Neuronal stem cell (in vitro differentiated cells): ENCODE data around the gene NRG3.

Experiments used
- DNase-seq: peaks from one replicate; pipeline ENCODE4 v3.0.0-alpha.2; 2013; ENCODE audit warnings: low spot score
- H2AFZ ChIP-seq: one replicate; pipeline ENCODE4 v1.6.1; 2013; ENCODE audit warnings: mild to moderate bottlenecking, low read length, inconsistent platforms
- H2AK5ac ChIP-seq: 2 replicates; pipeline ENCODE4 v1.6.1; 2013; ENCODE audit warnings: low read depth, mild to moderate bottlenecking, inconsistent platforms, low read length, moderate library complexity, mixed read lengths
- H2BK120ac ChIP-seq: 2 replicates; pipeline ENCODE4 v1.6.1; 2013; ENCODE audit warnings: low read depth, mild to moderate bottlenecking, inconsistent platforms, low read length, moderate library complexity, mixed read lengths
- H2BK12ac ChIP-seq: one replicate; pipeline ENCODE4 v1.6.1; 2013; ENCODE audit warnings: low read length, inconsistent platforms
- H2BK15ac ChIP-seq: 2 replicates; pipeline ENCODE4 v1.6.1; 2013; ENCODE audit warnings: mild to moderate bottlenecking, low read length, inconsistent platforms, mixed read lengths
- H2BK5ac ChIP-seq: one replicate; pipeline ENCODE4 v1.6.1; 2013; ENCODE audit warnings: inconsistent platforms, mild to moderate bottlenecking, low read length, moderate library complexity
- H3K14ac ChIP-seq: one replicate; pipeline ENCODE4 v1.6.1; 2013; ENCODE audit warnings: low read length, inconsistent platforms
- H3K18ac ChIP-seq: 2 replicates; pipeline ENCODE4 v1.6.1; 2013; ENCODE audit warnings: low read length, inconsistent platforms
- H3K23ac ChIP-seq: 2 replicates; pipeline ENCODE4 v1.6.1; 2013; ENCODE audit warnings: low read depth, mild to moderate bottlenecking, mixed read lengths, low read length, inconsistent platforms; ENCODE audit not compliant: poor library complexity
- H3K27ac ChIP-seq: replicated peaks from 3 replicates; pipeline ENCODE4 v1.5.1; 2013; ENCODE audit warnings: low read length, inconsistent platforms
- H3K27me3 ChIP-seq, 3 experiments: 2 replicates each; pipeline ENCODE4 v1.6.1; 2013; ENCODE audit warnings: low read length in 3 of 3, mild to moderate bottlenecking in 2 of 3, inconsistent platforms in 1 of 3, low read depth in 1 of 3, mixed read lengths in 1 of 3, moderate library complexity in 1 of 3; ENCODE audit not compliant: control insufficient read depth in 3 of 3, insufficient read depth in 3 of 3
- H3K36me3 ChIP-seq, 2 donors: replicated peaks in 1 of 2; 2 replicates each; pipeline ENCODE4 v1.6.1; 2013; ENCODE audit warnings: low read length in 2 of 2; ENCODE audit not compliant: control insufficient read depth in 2 of 2, insufficient read depth in 2 of 2
- H3K4ac ChIP-seq: 2 replicates; pipeline ENCODE4 v1.6.1; 2013; ENCODE audit warnings: inconsistent platforms, mild to moderate bottlenecking, low read length, moderate library complexity
- H3K4me1 ChIP-seq, 2 donors: 1 replicate in 1 of 2; 2 replicates in 1 of 2; pipeline ENCODE4 v1.6.1; 2013; ENCODE audit warnings: low read length in 2 of 2, low read depth in 1 of 2; ENCODE audit not compliant: control insufficient read depth in 2 of 2, insufficient read depth in 1 of 2
- H3K4me2 ChIP-seq: one replicate; pipeline ENCODE4 v1.6.1; 2013; ENCODE audit warnings: mild to moderate bottlenecking, low read length, inconsistent platforms; ENCODE audit not compliant: insufficient read depth, poor library complexity, severe bottlenecking
- H3K4me3 ChIP-seq, 2 donors: 2 replicates each; pipeline ENCODE4 v1.5.1; 2013; ENCODE audit warnings: low read length in 2 of 2, mild to moderate bottlenecking in 2 of 2, inconsistent platforms in 1 of 2, moderate library complexity in 1 of 2
- H3K79me1 ChIP-seq: one replicate; pipeline ENCODE4 v1.6.1; 2013; ENCODE audit warnings: low read depth, mild to moderate bottlenecking, inconsistent platforms, low read length, moderate library complexity
- H3K9ac ChIP-seq: one replicate; pipeline ENCODE4 v1.6.1; 2013; ENCODE audit warnings: mild to moderate bottlenecking, low read depth, low read length, inconsistent platforms; ENCODE audit not compliant: poor library complexity
- H3K9me3 ChIP-seq, 2 donors: replicated peaks in 1 of 2; 2 replicates each; pipeline versions ENCODE3 to v1.6.1; 2013; ENCODE audit warnings: low read length in 2 of 2, mild to moderate bottlenecking in 2 of 2, inconsistent platforms in 1 of 2, low read depth in 1 of 2, mixed read lengths in 1 of 2, moderate library complexity in 1 of 2; ENCODE audit not compliant: control insufficient read depth in 2 of 2, insufficient read depth in 1 of 2
- H4K8ac ChIP-seq: one replicate; pipeline ENCODE4 v1.6.1; 2013; ENCODE audit warnings: low read depth, mild to moderate bottlenecking, inconsistent platforms, low read length, moderate library complexity
- H4K91ac ChIP-seq: one replicate; pipeline ENCODE4 v1.6.1; 2013; ENCODE audit warnings: low read length, low read depth, mild to moderate bottlenecking, inconsistent platforms; ENCODE audit not compliant: poor library complexity
- WGBS, 2 donors: extraction: QIAGEN DNeasy Blood & Tissue Kit; methylation state at CpG; one replicate each; pipeline ENCODE4 v1.1.7; 2013; ENCODE audit warnings: missing lambda C conversion rate in 2 of 2, mixed read lengths in 1 of 2; ENCODE audit not compliant: insufficient read length in 2 of 2, insufficient replicate concordance in 1 of 2; ENCODE audit errors: extremely low coverage in 2 of 2; 5-methylcytosine and 5-hydroxymethylcytosine counted together

The NRG3 gene

GRCh38 chr10:82319074-82319473 lies 444.1 kb downstream of the NRG3 start:
- Histone ChIP-seq H3K18ac (no peak overlapping the region), H2BK15ac (no peak overlapping the region), H2AK5ac (no peak overlapping the region), H4K8ac (no peak overlapping the region), H3K4me1 (peaks cover 6% of the 10 kb centered on the region in 2 donors), H3K9me3 (no peaks in the 10 kb centered on the region), H3K4me3 (no peak overlapping the region), H2BK120ac (no peak overlapping the region), H3K27me3 (no peaks in the 10 kb centered on the region), H3K79me1 (no peaks in the 10 kb centered on the region), H2AFZ (no peak overlapping the region), H2BK12ac (no peak overlapping the region), H3K4ac (no peak overlapping the region), H4K91ac (no peak overlapping the region), H3K23ac (no peak overlapping the region), H3K14ac (no peak overlapping the region), H3K4me2 (no peak overlapping the region), H3K36me3 (no peaks in the 10 kb centered on the region), H2BK5ac (no peak overlapping the region), H3K9ac (no peak overlapping the region), H3K27ac (no peak overlapping the region)
- DNase-seq = no peak
- no CpG with 5 or more reads among the region's 5 CpGs for WGBS, 2 donors

GRCh38 chr10:82319562-82319961 lies 444.6 kb downstream of the NRG3 start:
- Histone ChIP-seq H3K27ac (no peak overlapping the region), H2BK15ac (no peak overlapping the region), H3K4me1 (peaks cover 6% of the 10 kb centered on the region in 2 donors), H2AK5ac (no peak overlapping the region), H3K79me1 (no peaks in the 10 kb centered on the region), H3K36me3 (no peaks in the 10 kb centered on the region), H3K4me2 (no peak overlapping the region), H3K23ac (no peak overlapping the region), H3K9ac (no peak overlapping the region), H3K18ac (no peak overlapping the region), H4K91ac (no peak overlapping the region), H3K4me3 (no peak overlapping the region), H4K8ac (no peak overlapping the region), H3K4ac (no peak overlapping the region), H2BK12ac (no peak overlapping the region), H3K27me3 (no peaks in the 10 kb centered on the region), H3K14ac (no peak overlapping the region), H3K9me3 (no peaks in the 10 kb centered on the region), H2BK5ac (no peak overlapping the region), H2BK120ac (no peak overlapping the region), H2AFZ (no peak overlapping the region)
- WGBS, 2 donors = no CpG with 5 or more reads among the region's 1 CpG
- no peak for DNase-seq

- H3K4me2 ChIP-seq = no peak overlapping the region
- no peak overlapping the region for H3K27ac ChIP-seq
- no peak overlapping the region for H2AFZ ChIP-seq
- no peak overlapping the region for H2BK5ac ChIP-seq
- no peak overlapping the region for H4K91ac ChIP-seq
- no peak overlapping the region for H3K4ac ChIP-seq
- no peak overlapping the region for H2BK15ac ChIP-seq
- H3K36me3 ChIP-seq = no peaks in the 10 kb centered on the region
- no peak overlapping the region for H3K4me3 ChIP-seq
- H2BK12ac ChIP-seq = no peak overlapping the region
- no peak overlapping the region for H3K14ac ChIP-seq
- no peaks in the 10 kb centered on the region for H3K79me1 ChIP-seq
- peaks cover 6% of the 10 kb centered on the region in 2 donors for H3K4me1 ChIP-seq
- no peak overlapping the region for H2BK120ac ChIP-seq
- no peak for DNase-seq
- H2AK5ac ChIP-seq = no peak overlapping the region
- H4K8ac ChIP-seq = no peak overlapping the region
- no peak overlapping the region for H3K23ac ChIP-seq
- H3K9me3 ChIP-seq = no peaks in the 10 kb centered on the region
- H3K27me3 ChIP-seq = no peaks in the 10 kb centered on the region
- H3K18ac ChIP-seq = no peak overlapping the region
- no peak overlapping the region for H3K9ac ChIP-seq
These were observed 446.7 kb downstream of the NRG3 start for GRCh38 chr10:82321724-82322123.

GRCh38 chr10:82331716-82332115 lies 456.7 kb downstream of the NRG3 start:
- Histone ChIP-seq H2BK5ac (no peak overlapping the region), H3K4me2 (no peak overlapping the region), H3K18ac (no peak overlapping the region), H3K23ac (no peak overlapping the region), H3K9ac (no peak overlapping the region), H3K79me1 (no peaks in the 10 kb centered on the region), H3K14ac (no peak overlapping the region), H3K4ac (no peak overlapping the region), H2AK5ac (no peak overlapping the region), H3K4me1 (no peaks in the 10 kb centered on the region), H2BK15ac (no peak overlapping the region), H3K9me3 (no peaks in the 10 kb centered on the region), H3K4me3 (no peak overlapping the region), H3K27ac (no peak overlapping the region), H3K27me3 (no peaks in the 10 kb centered on the region), H2BK12ac (no peak overlapping the region), H4K91ac (no peak overlapping the region), H2BK120ac (no peak overlapping the region), H3K36me3 (no peaks in the 10 kb centered on the region), H4K8ac (no peak overlapping the region), H2AFZ (no peak overlapping the region)
- DNase-seq = no peak
- no CpG with 5 or more reads among the region's 2 CpGs for WGBS, 2 donors
